ENCODE results near the gene RNF41. TPM values are rescaled to one million over a fixed set of nuclear protein-coding genes. Genes with fewer than 3 reads are reported as not detected.
"Not testable (repeated sequence)": the region's sequence is repeated elsewhere in the genome, so short reads cannot be mapped to it uniquely, and the experiment has no call there.

The RNF41 gene
- total and polyA plus RNA-seq, 5 experiments from 2014 or later = 34.2 to 45.1 (median 35.7) TPM

DNA sequence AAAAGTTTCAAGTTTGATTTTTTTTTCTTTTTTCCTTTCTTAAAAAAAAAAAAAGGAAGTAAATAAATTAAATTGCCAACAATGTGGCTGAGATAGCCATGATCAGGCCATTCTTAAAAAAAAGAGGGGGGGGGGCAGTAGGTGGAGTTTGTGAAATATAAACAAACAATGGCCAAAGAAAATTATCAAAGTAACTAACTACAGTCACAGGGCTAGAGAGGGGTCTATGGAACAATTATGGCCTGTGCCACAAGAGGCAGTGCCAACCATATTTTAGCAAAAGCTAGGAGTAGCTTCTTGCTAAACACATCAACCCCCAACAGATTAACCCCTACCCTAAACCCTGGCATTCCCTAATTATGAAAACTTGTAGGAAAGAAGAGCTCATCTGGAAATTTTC, 16.3 kb downstream of the RNF41 start:
- peak overlapping the region in 2 of 10 donors; percentile 12 to 14 for H3K27ac Mint-ChIP-seq
- DNase-seq (no peak), ATAC-seq (peak in 1 of 2 donors; percentile 43)
- H3K4me3 Mint-ChIP-seq = no peak overlapping the region
- H3K9me3 Mint-ChIP-seq = no peaks in the 10 kb centered on the region
- POLR2A ChIA-PET = interaction anchor here (0.6 to 2.5 kb wide), 5 partner anchors 16 to 107 kb away, joined by 3 to 6 read pairs (median 4); partner anchors contain the start of genes RNF41 and SMARCC2
- peaks cover 1 to 4% (median 2%) of the 10 kb centered on the region in 4 donors for H3K4me1 Mint-ChIP-seq
- H3K36me3 Mint-ChIP-seq = peaks cover 0 to 58% (median 4%) of the 10 kb centered on the region in 3 donors
- H3K27me3 Mint-ChIP-seq = no peaks in the 10 kb centered on the region

DNA sequence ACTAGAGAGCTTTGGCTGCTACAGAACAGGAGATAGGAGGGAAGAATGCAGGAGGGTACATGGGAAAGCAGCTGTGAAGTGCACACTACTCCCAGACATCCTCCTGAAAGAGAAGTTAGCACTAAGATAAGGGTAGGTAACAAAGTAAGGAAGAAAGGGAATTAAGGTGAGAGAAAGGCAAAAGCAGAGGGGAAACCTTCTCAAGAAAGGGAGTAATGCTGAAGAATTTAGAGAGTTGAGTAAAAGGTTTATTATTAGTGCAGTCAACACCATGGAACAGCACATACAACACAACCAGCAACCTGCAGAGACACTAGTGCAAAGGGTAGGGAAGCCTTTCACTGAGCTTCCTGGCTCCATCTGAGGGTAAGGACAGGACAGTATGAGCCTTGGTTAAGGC, 17.4 kb downstream of the RNF41 start:
- ATAC-seq = no peak
- Mint-ChIP-seq H3K4me3 (no peak overlapping the region), H3K36me3 (peaks cover 0 to 47% (median 4%) of the 10 kb centered on the region in 3 donors), H3K9me3 (no peaks in the 10 kb centered on the region), H3K4me1 (peaks cover 1 to 4% (median 2%) of the 10 kb centered on the region in 4 donors), H3K27me3 (no peaks in the 10 kb centered on the region), H3K27ac (peak overlapping the region in 6 of 10 donors; percentile 8 to 86 (median 57))
- POLR2A ChIA-PET = interaction anchor here (0.8 to 2.5 kb wide), 3 partner anchors 15 to 78 kb away, joined by 3 to 6 read pairs (median 6); partner anchors contain the start of genes RNF41 and SMARCC2
- DNase-seq = no peak

DNA sequence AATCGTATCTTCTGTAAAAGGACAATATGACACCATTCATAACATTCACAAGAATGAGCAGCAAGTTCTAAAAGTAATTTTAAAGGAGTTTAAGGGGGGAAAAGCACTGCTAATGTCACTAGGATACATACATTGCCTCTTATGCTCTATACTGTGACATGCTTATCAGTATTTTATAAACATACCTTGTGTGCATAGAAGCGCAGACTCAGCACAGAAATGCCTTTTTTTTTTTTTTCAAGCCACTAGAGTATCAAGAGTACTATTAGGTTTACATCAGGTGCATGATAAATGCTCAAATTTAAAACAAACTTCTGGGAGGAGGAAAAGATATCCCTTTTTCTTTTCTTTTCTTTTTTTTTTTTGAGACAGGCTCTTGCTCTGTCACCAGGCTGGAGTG, 18.9 kb downstream of the RNF41 start:
- peaks cover 0 to 35% (median 4%) of the 10 kb centered on the region in 3 donors for H3K36me3 Mint-ChIP-seq
- no peaks in the 10 kb centered on the region for H3K27me3 Mint-ChIP-seq
- H3K4me3 Mint-ChIP-seq = no peak overlapping the region
- ATAC-seq (no peak), DNase-seq (no peak)
- peak overlapping the region in 4 of 10 donors; percentile 4 to 50 (median 30) for H3K27ac Mint-ChIP-seq
- peaks cover 1 to 5% (median 3%) of the 10 kb centered on the region in 4 donors for H3K4me1 Mint-ChIP-seq
- no peaks in the 10 kb centered on the region for H3K9me3 Mint-ChIP-seq
- POLR2A ChIA-PET = interaction anchor here (0.6 to 1.6 kb wide), 6 partner anchors 9 to 274 kb away, joined by 3 to 8 read pairs (median 3); partner anchors contain the start of genes RPL41 and SMARCC2

- DNase-seq = no peak
- no peak for ATAC-seq
- Mint-ChIP-seq H3K4me3 (no peak overlapping the region), H3K4me1 (peaks cover 1 to 5% (median 3%) of the 10 kb centered on the region in 4 donors), H3K9me3 (no peaks in the 10 kb centered on the region), H3K27me3 (no peaks in the 10 kb centered on the region), H3K36me3 (peaks cover 0 to 31% (median 0%) of the 10 kb centered on the region in 3 donors), H3K27ac (peak overlapping the region in 4 of 10 donors; percentile 4 to 50 (median 22))
- POLR2A ChIA-PET = interaction anchor here (1.0 to 1.6 kb wide), 4 partner anchors 9 to 21 kb away, joined by 3 to 8 read pairs (median 5); partner anchors contain the start of genes RNF41 and SMARCC2
Observed at GRCh38 chr12:56202366-56202765, 19.4 kb downstream of the RNF41 start.

GRCh38 chr12:56198836-56199235, 22.9 kb downstream of the RNF41 start:
- Mint-ChIP-seq H3K27me3 (no peaks in the 10 kb centered on the region), H3K9me3 (no peaks in the 10 kb centered on the region), H3K4me3 (no peak overlapping the region), H3K36me3 (no peaks in the 10 kb centered on the region), H3K27ac (peak overlapping the region in 4 of 10 donors; percentile 17 to 40 (median 26)), H3K4me1 (peaks cover 1 to 5% (median 3%) of the 10 kb centered on the region in 4 donors)
- ATAC-seq = no peak
- POLR2A ChIA-PET = interaction anchor here (0.6 to 1.8 kb wide), 4 partner anchors 9 to 82 kb away, joined by 3 to 6 read pairs (median 4); partner anchors contain the start of genes RNF41 and RPL41
- no peak for DNase-seq

GRCh38 chr12:56197921-56198635, 23.6 kb downstream of the RNF41 start:
- no peaks in the 10 kb centered on the region for H3K36me3 Mint-ChIP-seq
- peaks cover 6 to 9% (median 8%) of the 10 kb centered on the region in 4 donors for H3K4me1 Mint-ChIP-seq
- H3K27me3 Mint-ChIP-seq = no peaks in the 10 kb centered on the region
- H3K27ac Mint-ChIP-seq = peak overlapping the region in 3 of 10 donors; percentile 20 to 40 (median 34)
- no peaks in the 10 kb centered on the region for H3K9me3 Mint-ChIP-seq
- ATAC-seq (no peak), DNase-seq (no peak)
- no peak overlapping the region for H3K4me3 Mint-ChIP-seq
- POLR2A ChIA-PET = interaction anchor here (0.5 to 1.8 kb wide), 5 partner anchors 8 to 171 kb away, joined by 3 to 9 read pairs (median 3); partner anchors contain the start of gene RNF41

GRCh38 chr12:56196818-56197550, 24.7 kb downstream of the RNF41 start:
- not testable (repeated sequence) for ATAC-seq, DNase-seq, H3K36me3 Mint-ChIP-seq, H3K9me3 Mint-ChIP-seq, H3K4me3 Mint-ChIP-seq, H3K27me3 Mint-ChIP-seq
- H3K4me1 Mint-ChIP-seq = peaks cover 8 to 16% (median 11%) of the 10 kb centered on the region in 4 donors
- H3K27ac Mint-ChIP-seq = peak overlapping the region in 1 of 10 donors; percentile 46
- POLR2A ChIA-PET = interaction anchor here (1.8 kb wide), 1 partner anchor 25 kb away, joined by 9 read pairs; the partner anchor contains the start of gene RNF41

GRCh38 chr12:56193025-56193578, 28.6 kb downstream of the RNF41 start:
- Mint-ChIP-seq H3K4me1 (peaks cover 22 to 33% (median 32%) of the 10 kb centered on the region in 4 donors), H3K4me3 (peak overlapping the region in 6 of 10 donors; percentile 18 to 62 (median 30)), H3K36me3 (no peaks in the 10 kb centered on the region), H3K9me3 (no peaks in the 10 kb centered on the region), H3K27ac (peak overlapping the region; percentile 11 to 89 (median 72)), H3K27me3 (peaks cover 0 to 3% (median 0%) of the 10 kb centered on the region in 5 donors)
- ATAC-seq (no peak), DNase-seq (peak; percentile 42 to 88 (median 72))
- POLR2A ChIA-PET = interaction anchor here (1.7 to 7.8 kb wide), 3 partner anchors 29 to 107 kb away, joined by 8 to 284 read pairs (median 88); partner anchors contain the start of genes CS, ESYT1, RNF41 and RPL41

DNA sequence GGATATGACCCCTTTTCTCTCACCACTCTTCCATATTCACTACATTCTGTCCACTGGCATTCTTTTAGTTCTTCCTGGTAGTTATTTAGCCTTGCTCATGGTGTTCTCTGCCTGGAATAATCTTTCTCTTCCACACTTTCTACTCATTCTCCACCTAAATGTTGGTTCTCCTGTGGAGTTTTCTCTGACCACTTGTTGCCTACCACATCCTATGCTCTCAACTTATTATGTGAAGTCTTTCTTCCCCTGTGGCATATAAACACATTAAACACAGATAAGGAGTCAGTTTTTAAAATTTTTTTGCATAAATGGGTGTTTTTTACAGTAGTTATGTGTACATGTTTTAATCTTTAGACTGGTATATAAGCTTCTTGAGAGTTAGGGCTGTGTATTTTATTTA, 29.1 kb downstream of the RNF41 start:
- DNase-seq (no peak), ATAC-seq (no peak)
- H3K9me3 Mint-ChIP-seq = no peaks in the 10 kb centered on the region
- H3K36me3 Mint-ChIP-seq = no peaks in the 10 kb centered on the region
- peak overlapping the region in 6 of 10 donors; percentile 19 to 77 (median 35) for H3K4me3 Mint-ChIP-seq
- POLR2A ChIA-PET = interaction anchor here (0.5 to 7.8 kb wide), 5 partner anchors 29 to 1350 kb away, joined by 3 to 284 read pairs (median 8); partner anchors contain the start of genes CS, ESYT1, PA2G4 and RNF41
- peak overlapping the region in 8 of 10 donors; percentile 19 to 89 (median 82) for H3K27ac Mint-ChIP-seq
- peaks cover 27 to 38% (median 37%) of the 10 kb centered on the region in 4 donors for H3K4me1 Mint-ChIP-seq
- H3K27me3 Mint-ChIP-seq = peaks cover 0 to 3% (median 0%) of the 10 kb centered on the region in 5 donors

GRCh38 chr12:56190695-56191155, 31.0 kb downstream of the RNF41 start:
- POLR2A ChIA-PET = interaction anchor here (0.5 to 7.8 kb wide), 9 partner anchors 11 to 387 kb away, joined by 4 to 284 read pairs (median 8); partner anchors contain the start of genes ANKRD52, ESYT1, RNF41 and RPL41
- DNase-seq (no peak), ATAC-seq (no peak)
- peak overlapping the region; percentile 97 to 100 (median 98) for H3K27ac Mint-ChIP-seq
- peak overlapping the region; percentile 88 to 99 (median 96) for H3K4me3 Mint-ChIP-seq
- peaks cover 0 to 3% (median 0%) of the 10 kb centered on the region in 5 donors for H3K27me3 Mint-ChIP-seq
- H3K9me3 Mint-ChIP-seq = no peaks in the 10 kb centered on the region
- H3K4me1 Mint-ChIP-seq = peaks cover 38 to 51% (median 43%) of the 10 kb centered on the region in 4 donors
- H3K36me3 Mint-ChIP-seq = peaks cover 0 to 12% (median 3%) of the 10 kb centered on the region in 3 donors

DNA sequence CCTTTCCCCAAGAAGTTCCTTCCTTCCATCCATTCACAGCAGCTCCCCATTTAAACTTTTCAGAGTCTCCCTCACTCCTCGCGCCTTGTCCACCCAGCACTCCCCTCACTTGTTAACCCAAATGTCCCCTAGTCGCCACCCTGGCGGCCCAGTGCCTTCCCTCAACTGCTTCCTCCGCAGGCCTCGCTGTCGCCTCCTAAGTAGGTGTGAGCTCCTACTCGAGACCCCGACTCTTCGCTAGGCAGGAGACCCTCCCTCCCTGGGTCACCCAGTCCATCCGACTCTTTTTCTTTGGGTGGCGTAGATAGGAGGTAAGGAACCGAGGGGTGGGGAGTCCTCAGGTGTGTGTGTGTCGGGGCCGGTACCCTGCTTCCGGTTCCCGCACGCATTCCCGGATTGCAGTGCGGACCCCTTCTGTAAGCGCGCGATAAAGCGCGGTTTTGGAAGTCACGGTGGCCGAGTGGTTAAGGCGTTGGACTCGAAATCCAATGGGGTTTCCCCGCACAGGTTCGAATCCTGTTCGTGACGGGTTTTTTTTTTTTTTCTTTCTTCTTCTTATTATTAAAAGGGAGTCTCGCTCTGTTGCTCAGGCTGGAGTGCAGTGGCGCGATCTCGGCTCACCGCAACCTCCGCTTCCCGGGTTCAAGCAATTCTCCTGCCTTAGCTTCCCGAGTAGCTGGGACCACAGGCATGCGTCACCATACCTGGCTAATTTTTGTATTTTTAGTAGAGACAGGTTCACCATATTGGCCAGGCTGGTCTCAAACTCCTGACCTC, 31.6 kb downstream of the RNF41 start:
- Mint-ChIP-seq H3K27me3 (peaks cover 0 to 3% (median 0%) of the 10 kb centered on the region in 5 donors), H3K4me3 (peak overlapping the region; percentile 88 to 99 (median 96)), H3K27ac (peak overlapping the region; percentile 97 to 100 (median 98)), H3K36me3 (peaks cover 0 to 18% (median 4%) of the 10 kb centered on the region in 3 donors), H3K4me1 (peaks cover 39 to 51% (median 43%) of the 10 kb centered on the region in 4 donors), H3K9me3 (no peaks in the 10 kb centered on the region)
- ATAC-seq (peak; percentile 41 to 45), DNase-seq (peak; percentile 54 to 82 (median 74))
- POLR2A ChIA-PET = interaction anchor here (0.5 to 7.8 kb wide), 41 partner anchors 9 to 921 kb away, joined by 3 to 284 read pairs (median 5); partner anchors contain the start of genes ANKRD52, CNPY2, DNAJC14 and ESYT1

All from naive thymus-derived CD8-positive, alpha-beta T cell (primary cell).